MCF 10A (cell line): ENCODE data around the gene ATP5F1A. TPM values are rescaled to one million over a fixed set of nuclear protein-coding genes. Genes with fewer than 3 reads are reported as not detected.

Experiments
- BruUV-seq: library from RNA; stranded (reverse); fragments of 400-500 nt; replicated peaks from 2 replicates; lab custom pipeline; 2021; lab: Mats Ljungman, UMichigan
- CTCF ChIA-PET: fragments of 300-600 bp; sonication (Branson Sonifier 250); formaldehyde crosslinking; extraction: SDS; loops from one replicate; lab custom pipeline; 2021; ENCODE audit warnings: antibody characterized with exemption, inconsistent platforms; lab: Yijun Ruan, JAX
- POLR2A ChIA-PET: fragments of 300-600, 350-650 bp; sonication (Branson Sonifier 250); formaldehyde crosslinking; extraction: SDS; loops from one replicate; lab custom pipeline; 2020; ENCODE audit warnings: antibody characterized with exemption, inconsistent platforms; lab: Yijun Ruan, JAX
- DNase-seq: peaks from one replicate; pipeline ENCODE4 v3.0.0-alpha.2; 2018; ENCODE audit not compliant: unreplicated experiment
- H3K27ac Mint-ChIP-seq: one replicate; pipeline ENCODE4 v1.8.0; 2022; ENCODE audit warnings: mild to moderate bottlenecking, low read depth, mixed read lengths; ENCODE audit not compliant: unreplicated experiment
- H3K27me3 Mint-ChIP-seq: one replicate; pipeline ENCODE4 v1.8.0; 2022; ENCODE audit warnings: mixed read lengths; ENCODE audit not compliant: insufficient read depth, unreplicated experiment
- H3K36me3 Mint-ChIP-seq: one replicate; pipeline ENCODE4 v1.8.0; 2022; ENCODE audit warnings: mild to moderate bottlenecking, moderate library complexity, mixed read lengths; ENCODE audit not compliant: insufficient read depth, unreplicated experiment
- H3K4me1 Mint-ChIP-seq: one replicate; pipeline ENCODE4 v1.8.0; 2022; ENCODE audit warnings: mixed read lengths; ENCODE audit not compliant: insufficient read depth, unreplicated experiment
- H3K4me3 Mint-ChIP-seq: one replicate; pipeline ENCODE4 v1.8.0; 2022; ENCODE audit warnings: mild to moderate bottlenecking, moderate library complexity, mixed read lengths; ENCODE audit not compliant: unreplicated experiment
- H3K9me3 Mint-ChIP-seq: one replicate; pipeline ENCODE4 v1.8.0; 2022; ENCODE audit warnings: mixed read lengths; ENCODE audit not compliant: unreplicated experiment
- CTCF ChIP-seq: fragments of 200-600 bp; IDR thresholded peaks from one replicate; pipeline ENCODE4 v1.8.0; 2022; ENCODE audit warnings: antibody characterized with exemption, mild to moderate bottlenecking; ENCODE audit not compliant: unreplicated experiment
- intact Hi-C: fragments of 100-400 bp; cut with micrococcal nuclease; formaldehyde crosslinking; loops from 2 replicates; pipeline ENCODE4 v1.14.1; 2022
- total RNA-seq: library from RNA; stranded (reverse); gene quantifications from 2 replicates; pipeline ENCODE4 v1.2.3, GENCODE V29; 2022

The ATP5F1A gene
- total RNA-seq, 1 experiment from 2014 or later = 458 TPM

- Mint-ChIP-seq H3K4me3 (no peak overlapping the region), H3K36me3 (peaks cover 43% of the 10 kb centered on the region), H3K27me3 (no peaks in the 10 kb centered on the region), H3K4me1 (no peaks in the 10 kb centered on the region), H3K27ac (no peak overlapping the region), H3K9me3 (no peaks in the 10 kb centered on the region)
- intact Hi-C loops = no loop called here
- ChIA-PET POLR2A (interaction anchor here (0.8 to 1.2 kb wide), 3 partner anchors 10 to 16 kb away, joined by 3 to 5 read pairs (median 3); partner anchors contain the start of gene ATP5F1A), CTCF (interaction anchor here (0.7 to 0.8 kb wide), 2 partner anchors 59 to 73 kb away, joined by 3 to 4 read pairs; no protein-coding TSS in a partner anchor)
- no peak for DNase-seq
- no TSS peak for BruUV-seq
- no peak for TF ChIP-seq CTCF
Observed at GRCh38 chr18:46113751-46114150, 15.7 kb upstream of the ATP5F1A start.

- no TSS peak for BruUV-seq
- Mint-ChIP-seq H3K4me3 (no peak overlapping the region), H3K9me3 (no peaks in the 10 kb centered on the region), H3K27ac (no peak overlapping the region), H3K27me3 (no peaks in the 10 kb centered on the region), H3K36me3 (peaks cover 44% of the 10 kb centered on the region), H3K4me1 (no peaks in the 10 kb centered on the region)
- no peak for TF ChIP-seq CTCF
- intact Hi-C loops = no loop called here
- ChIA-PET CTCF (interaction anchor here (1.0 kb wide), 1 partner anchor 10 kb away, joined by 3 read pairs; no protein-coding TSS in a partner anchor), POLR2A (interaction anchor here (1.5 kb wide), 1 partner anchor 12 kb away, joined by 4 read pairs; the partner anchor contains the start of gene ATP5F1A)
- peak; percentile 49 for DNase-seq
Observed at GRCh38 chr18:46110406-46110805, 12.3 kb upstream of the ATP5F1A start.

- BruUV-seq = no TSS peak
- TF ChIP-seq CTCF = no peak
- H3K9me3 Mint-ChIP-seq = no peaks in the 10 kb centered on the region
- H3K27me3 Mint-ChIP-seq = no peaks in the 10 kb centered on the region
- ChIA-PET POLR2A (interaction anchor here (1.1 kb wide), 1 partner anchor 16 kb away, joined by 4 read pairs; no protein-coding TSS in a partner anchor), CTCF (no interaction called here)
- DNase-seq = no peak
- intact Hi-C loops = no loop called here
- no peak overlapping the region for H3K4me3 Mint-ChIP-seq
- H3K4me1 Mint-ChIP-seq = no peaks in the 10 kb centered on the region
- no peak overlapping the region for H3K27ac Mint-ChIP-seq
- peaks cover 39% of the 10 kb centered on the region for H3K36me3 Mint-ChIP-seq
Observed at GRCh38 chr18:46109386-46109785, 11.3 kb upstream of the ATP5F1A start.

GRCh38 chr18:46104128-46104911, 6.2 kb upstream of the ATP5F1A start, which contains the start of gene HAUS1:
HAUS1 (plus strand) TSS chr18:46104385; CDS start chr18:46104412, 27 bp downstream.
- DNase-seq = peak; percentile 93
- ChIA-PET CTCF (interaction anchor here (1.1 kb wide), 1 partner anchor 45 kb away, joined by 4 read pairs; no protein-coding TSS in a partner anchor), POLR2A (interaction anchor here (0.6 to 1.8 kb wide), 6 partner anchors 10 to 167 kb away, joined by 3 to 8 read pairs (median 3); no protein-coding TSS in a partner anchor)
- H3K9me3 Mint-ChIP-seq = no peaks in the 10 kb centered on the region
- peaks cover 13% of the 10 kb centered on the region for H3K36me3 Mint-ChIP-seq
- H3K27me3 Mint-ChIP-seq = no peaks in the 10 kb centered on the region
- peak within 1 kb of the TSS; percentile 36 for H3K27ac Mint-ChIP-seq
- TSS peak; percentile 22 for BruUV-seq
- H3K4me1 Mint-ChIP-seq = no peaks in the 10 kb centered on the region
- TF ChIP-seq CTCF = no peak
- intact Hi-C loops = no loop called here
- H3K4me3 Mint-ChIP-seq = peak within 1 kb of the TSS; percentile 86
